Measurements from ENCODE around the gene DUOXA2. TPM values are rescaled to one million over a fixed set of nuclear protein-coding genes. Genes with fewer than 3 reads are reported as not detected.

The DUOXA2 gene
- total RNA-seq, 2 donors from 2014 or later: not detected

DNA sequence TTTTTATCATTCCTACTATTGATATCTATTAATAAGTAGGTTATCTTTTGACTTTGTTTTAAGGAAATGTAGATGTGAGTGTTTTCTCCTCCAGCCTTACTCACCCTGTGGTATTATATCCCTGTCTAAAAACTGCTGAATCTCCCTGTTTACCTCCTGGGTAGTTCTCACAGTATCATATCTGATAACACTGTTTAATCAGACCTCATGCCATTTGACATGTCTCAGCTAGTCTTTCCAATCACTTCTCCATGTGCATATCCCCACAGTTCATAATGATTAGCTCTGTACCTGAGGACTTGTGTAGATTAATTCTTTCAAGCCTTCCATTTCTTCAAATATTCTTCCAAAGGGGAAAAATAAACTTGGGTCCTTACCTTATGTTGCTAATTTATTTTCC is 30.9 kb upstream of the DUOXA2 start:
- TF ChIP-seq, protein P1, sequence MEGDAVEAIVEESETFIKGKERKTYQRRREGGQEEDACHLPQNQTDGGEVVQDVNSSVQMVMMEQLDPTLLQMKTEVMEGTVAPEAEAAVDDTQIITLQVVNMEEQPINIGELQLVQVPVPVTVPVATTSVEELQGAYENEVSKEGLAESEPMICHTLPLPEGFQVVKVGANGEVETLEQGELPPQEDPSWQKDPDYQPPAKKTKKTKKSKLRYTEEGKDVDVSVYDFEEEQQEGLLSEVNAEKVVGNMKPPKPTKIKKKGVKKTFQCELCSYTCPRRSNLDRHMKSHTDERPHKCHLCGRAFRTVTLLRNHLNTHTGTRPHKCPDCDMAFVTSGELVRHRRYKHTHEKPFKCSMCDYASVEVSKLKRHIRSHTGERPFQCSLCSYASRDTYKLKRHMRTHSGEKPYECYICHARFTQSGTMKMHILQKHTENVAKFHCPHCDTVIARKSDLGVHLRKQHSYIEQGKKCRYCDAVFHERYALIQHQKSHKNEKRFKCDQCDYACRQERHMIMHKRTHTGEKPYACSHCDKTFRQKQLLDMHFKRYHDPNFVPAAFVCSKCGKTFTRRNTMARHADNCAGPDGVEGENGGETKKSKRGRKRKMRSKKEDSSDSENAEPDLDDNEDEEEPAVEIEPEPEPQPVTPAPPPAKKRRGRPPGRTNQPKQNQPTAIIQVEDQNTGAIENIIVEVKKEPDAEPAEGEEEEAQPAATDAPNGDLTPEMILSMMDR (IDR thresholded peaks at IDR 0.05): no peak
- H3K27me3 ChIP-seq: no peaks in the 10 kb centered on the region
- H3K27ac ChIP-seq: no peak overlapping the region
- H3K9me3 ChIP-seq: no peaks in the 10 kb centered on the region
- H3K36me3 ChIP-seq: no peaks in the 10 kb centered on the region
- H3K4me3 ChIP-seq: no peak overlapping the region
- DNase-seq (ENCODE audit: low spot score): no peak
- peaks cover 0 to 21% of the 10 kb centered on the region in 2 donors for H3K4me1 ChIP-seq

GRCh38 chr15:45084163-45084562 is 30.0 kb upstream of the DUOXA2 start:
- Histone ChIP-seq H3K9me3 (no peaks in the 10 kb centered on the region), H3K36me3 (no peaks in the 10 kb centered on the region), H3K4me1 (peaks cover 0 to 17% of the 10 kb centered on the region in 2 donors), H3K27ac (no peak overlapping the region), H3K4me3 (no peak overlapping the region), H3K27me3 (no peaks in the 10 kb centered on the region)
- no peak for DNase-seq (ENCODE audit: low spot score)
- TF ChIP-seq, protein P1 (IDR thresholded peaks at IDR 0.05): no peak

GRCh38 chr15:45087513-45087912 is 26.6 kb upstream of the DUOXA2 start:
- no peak for DNase-seq (ENCODE audit: low spot score)
- Histone ChIP-seq H3K4me3 (no peak overlapping the region), H3K27ac (no peak overlapping the region), H3K4me1 (no peaks in the 10 kb centered on the region), H3K9me3 (no peaks in the 10 kb centered on the region), H3K36me3 (no peaks in the 10 kb centered on the region), H3K27me3 (no peaks in the 10 kb centered on the region)
- TF ChIP-seq, protein P1 (IDR thresholded peaks at IDR 0.05): no peak

GRCh38 chr15:45088801-45089711 is 25.1 kb upstream of the DUOXA2 start:
- no peaks in the 10 kb centered on the region for H3K4me1 ChIP-seq

DNA sequence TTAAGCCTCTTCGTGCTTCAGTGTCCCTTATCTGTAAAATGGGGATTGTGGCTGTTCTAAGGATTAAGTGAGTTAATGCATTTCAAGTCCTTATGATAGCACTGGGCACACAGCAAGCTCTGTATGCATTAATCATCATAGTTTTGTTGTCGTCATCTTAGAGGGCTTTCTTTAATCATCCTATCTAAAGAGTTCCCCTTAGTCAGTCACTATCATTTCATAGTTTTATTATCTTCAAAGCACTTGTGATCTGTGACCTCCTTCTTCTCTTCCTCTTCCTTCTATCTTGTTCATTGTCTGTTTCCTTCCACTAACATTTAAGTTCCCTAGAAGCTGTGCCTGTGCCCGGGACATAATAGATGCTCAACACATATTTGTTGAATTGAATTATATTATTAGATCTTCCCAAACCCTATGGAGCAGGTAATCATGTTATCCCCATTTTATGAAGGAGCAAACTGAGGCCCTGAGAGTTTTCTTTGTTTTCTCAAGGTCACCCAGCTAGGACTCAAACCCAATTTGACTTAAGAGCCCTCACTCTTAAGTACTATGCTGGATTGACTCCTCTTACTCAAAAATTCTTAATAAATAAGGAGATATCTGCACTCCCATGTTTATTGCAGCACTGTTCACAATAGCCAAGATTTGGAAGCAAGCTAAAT is 24.3 kb upstream of the DUOXA2 start:
- Histone ChIP-seq H3K27ac (no peak overlapping the region), H3K4me3 (no peak overlapping the region), H3K36me3 (no peaks in the 10 kb centered on the region), H3K4me1 (no peaks in the 10 kb centered on the region), H3K9me3 (no peaks in the 10 kb centered on the region), H3K27me3 (no peaks in the 10 kb centered on the region)
- TF ChIP-seq, protein P1 (IDR thresholded peaks at IDR 0.05): no peak
- no peak for DNase-seq (ENCODE audit: low spot score)

More at GRCh38 chr15:45088801-45089711, 25.1 kb upstream of the DUOXA2 start:
- Histone ChIP-seq H3K4me3 (no peak overlapping the region), H3K9me3 (no peaks in the 10 kb centered on the region), H3K36me3 (no peaks in the 10 kb centered on the region), H3K27ac (no peak overlapping the region), H3K27me3 (no peaks in the 10 kb centered on the region)
- DNase-seq (ENCODE audit: low spot score): no peak
- TF ChIP-seq, protein P1 (IDR thresholded peaks at IDR 0.05): no peak

All from right atrium auricular region (tissue), 2 donors.